SHP77 treated with DMSO at 0.1 percent for 48 hours (cell line): ENCODE results near the gene ENKD1.

Experiments used
- DNase-seq: peaks from one replicate; lab custom pipeline; 2025; lab: John Stamatoyannopoulos, UW

Gene ENKD1

DNA sequence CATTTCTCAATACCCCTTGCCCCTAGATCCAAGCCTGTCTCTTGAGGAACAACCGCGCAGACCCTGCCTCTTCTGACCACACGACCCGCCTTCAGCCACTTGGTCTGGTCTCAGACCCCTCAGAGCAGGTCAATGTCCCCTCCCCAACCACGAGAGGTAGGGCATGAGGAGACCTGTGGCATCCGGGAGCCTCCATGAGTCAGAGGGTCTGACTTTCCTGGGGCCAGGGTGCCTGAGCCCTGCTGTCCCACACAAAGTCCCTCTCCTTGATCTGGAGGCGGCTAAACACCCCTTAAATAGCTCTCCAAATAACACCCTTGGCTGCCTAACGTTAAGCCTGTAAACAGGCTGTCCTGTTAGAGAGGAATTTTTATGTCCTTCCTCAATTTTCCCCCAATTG is 16.5 kb downstream of the ENKD1 start:
- DNase-seq: no peak

DNA sequence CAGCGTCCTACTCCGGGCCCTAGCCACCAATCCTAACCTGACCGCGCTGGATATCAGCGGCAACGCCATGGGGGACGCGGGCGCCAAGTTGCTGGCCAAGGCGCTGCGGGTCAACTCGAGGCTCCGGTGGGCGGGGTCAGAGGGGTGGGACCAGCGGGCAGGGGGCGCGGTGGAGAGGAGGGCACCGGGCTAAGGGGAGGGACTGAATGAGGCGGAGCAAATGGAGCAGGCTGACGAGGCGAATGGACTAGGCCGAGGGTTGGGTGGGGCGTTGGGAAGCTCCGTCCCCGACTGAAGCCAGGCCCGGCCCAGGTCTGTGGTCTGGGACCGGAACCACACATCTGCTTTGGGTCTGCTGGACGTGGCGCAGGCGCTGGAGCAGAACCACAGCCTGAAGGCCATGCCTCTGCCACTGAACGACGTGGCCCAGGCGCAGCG is 17.0 kb downstream of the ENKD1 start:
- no peak for DNase-seq

DNA sequence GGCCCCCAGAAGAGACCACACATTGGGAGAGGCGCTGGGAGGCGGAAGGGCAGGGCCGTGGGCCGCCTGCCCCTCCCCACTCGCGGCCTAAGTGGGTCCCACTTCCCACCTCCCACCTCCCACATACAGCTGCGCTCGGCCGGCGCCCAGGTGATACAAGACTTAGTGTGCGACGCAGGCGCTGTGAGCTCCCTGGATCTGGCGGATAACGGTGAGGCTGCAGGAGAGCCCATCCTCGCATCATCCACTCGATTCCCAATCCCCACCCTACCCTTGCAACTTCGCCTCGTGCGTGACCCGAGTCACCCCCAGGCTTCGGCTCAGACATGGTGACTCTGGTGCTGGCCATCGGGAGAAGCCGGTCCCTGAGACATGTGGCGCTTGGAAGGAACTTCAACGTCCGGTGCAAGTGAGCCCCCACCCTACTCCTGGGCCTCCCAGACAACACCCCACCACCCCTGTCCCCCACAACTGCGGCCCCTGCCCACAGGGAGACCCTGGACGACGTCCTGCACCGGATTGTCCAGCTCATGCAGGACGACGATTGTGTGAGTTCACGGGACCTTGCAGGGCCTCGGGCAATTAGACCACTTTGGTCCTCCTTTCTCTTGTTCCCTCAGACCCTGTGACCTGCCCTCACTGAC is 17.7 kb downstream of the ENKD1 start:
- DNase-seq: no peak

DNA sequence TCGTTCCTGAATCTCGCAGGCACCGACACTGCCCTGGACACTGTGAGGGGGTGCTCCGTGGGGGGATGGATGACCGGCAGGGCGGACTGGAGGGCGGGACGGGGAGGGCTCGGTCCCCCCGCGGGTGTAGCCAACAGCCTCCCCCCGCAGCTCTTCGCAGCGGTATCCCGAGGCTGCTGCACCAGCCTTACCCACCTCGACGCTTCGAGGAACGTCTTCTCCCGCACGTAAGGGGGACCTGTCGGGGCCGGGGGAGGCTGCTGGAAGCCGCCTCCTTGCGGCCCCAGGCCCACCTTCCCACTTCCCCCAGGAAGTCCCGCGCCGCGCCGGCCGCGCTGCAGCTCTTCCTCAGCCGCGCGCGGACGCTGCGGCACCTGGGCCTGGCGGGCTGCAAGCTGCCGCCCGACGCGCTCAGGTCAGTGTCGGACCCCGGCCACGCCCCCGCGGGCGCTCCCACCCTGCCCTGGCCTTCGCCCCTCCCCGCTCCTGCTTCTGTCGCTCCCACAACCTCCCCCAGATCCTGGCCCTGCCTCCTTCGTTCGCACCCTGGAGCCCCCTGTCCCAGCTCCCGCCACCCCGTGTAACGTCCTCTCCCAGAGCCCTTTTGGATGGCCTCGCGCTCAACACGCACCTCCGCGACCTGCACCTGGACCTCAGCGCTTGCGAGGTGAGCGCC is 18.3 kb downstream of the ENKD1 start:
- DNase-seq: no peak

DNA sequence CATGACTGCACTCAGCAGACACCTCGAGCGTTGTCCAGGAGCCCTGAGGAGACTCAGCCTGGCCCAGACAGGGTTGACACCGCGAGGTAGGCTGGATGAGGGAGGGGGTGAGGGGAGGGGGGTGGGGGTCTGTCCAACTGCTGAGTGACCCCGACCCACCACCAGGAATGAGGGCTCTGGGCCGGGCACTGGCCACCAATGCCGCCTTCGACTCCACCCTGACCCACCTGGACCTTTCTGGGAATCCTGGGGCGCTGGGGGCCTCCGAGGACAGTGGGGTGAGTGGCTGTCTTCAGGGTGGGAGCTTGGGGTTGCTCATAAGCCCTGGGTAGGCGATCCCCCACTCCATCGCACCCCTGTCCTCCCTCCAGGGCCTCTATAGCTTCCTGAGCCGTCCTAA is 18.9 kb downstream of the ENKD1 start:
- no peak for DNase-seq

DNA sequence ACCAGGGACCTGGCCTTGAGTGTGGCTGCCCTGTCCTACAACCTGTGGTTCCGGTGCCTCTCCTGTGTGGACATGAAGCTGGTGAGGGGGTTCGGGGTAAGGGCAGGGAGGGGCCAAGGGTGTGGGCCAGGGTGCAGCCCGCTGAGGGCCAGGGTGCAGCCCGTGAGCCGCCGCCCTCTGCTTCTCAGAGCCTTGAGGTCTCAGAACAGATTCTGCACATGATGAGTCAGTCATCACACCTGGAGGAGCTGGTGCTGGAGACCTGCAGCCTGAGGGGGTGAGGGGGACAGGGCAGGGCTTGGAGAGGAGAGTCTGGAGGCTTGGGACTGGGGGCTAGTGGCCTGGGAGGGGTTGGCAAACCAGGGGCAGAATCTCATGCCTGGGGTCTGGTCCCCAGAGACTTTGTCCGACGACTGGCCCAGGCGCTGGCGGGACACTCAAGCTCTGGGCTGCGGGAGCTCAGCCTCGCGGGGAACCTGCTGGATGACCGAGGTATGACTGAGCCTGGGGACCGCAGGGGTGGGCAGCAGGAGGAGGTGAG is 19.4 kb downstream of the ENKD1 start:
- no peak for DNase-seq

DNA sequence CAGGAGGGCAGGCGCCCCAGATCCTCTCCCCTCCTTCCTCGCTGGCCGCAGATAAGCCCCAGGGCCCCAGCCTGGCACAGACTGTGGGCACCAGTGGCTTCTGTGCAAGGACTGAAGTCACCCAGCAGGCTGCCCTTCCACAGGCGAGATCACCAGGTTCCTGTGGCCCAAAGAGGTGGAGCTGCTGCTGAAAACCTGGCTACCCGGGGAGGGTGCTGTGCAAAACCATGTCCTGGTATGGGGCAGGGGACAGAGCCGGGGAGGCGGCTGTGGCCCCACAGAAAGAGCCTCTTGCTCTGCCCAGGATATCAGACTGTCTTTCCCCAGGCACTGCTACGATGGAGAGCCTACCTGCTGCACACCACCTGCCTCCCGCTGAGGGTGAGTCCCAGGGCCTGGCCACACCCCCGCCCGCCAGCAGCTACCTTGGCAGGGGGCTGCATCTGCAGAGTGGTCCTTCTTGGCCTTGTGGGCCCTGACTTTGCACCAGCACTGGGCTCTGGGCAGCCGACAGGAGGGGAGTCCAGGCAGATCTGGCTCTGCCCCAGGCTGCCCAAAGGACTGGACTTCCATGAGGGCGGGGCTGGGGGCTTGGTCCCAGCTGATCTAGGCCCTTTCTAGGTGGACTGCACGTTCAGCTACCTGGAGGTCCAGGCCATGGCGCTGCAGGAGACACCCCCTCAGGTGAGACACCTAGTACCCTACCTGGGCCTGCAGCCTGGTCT is 21.0 kb downstream of the ENKD1 start:
- no peak for DNase-seq

DNA sequence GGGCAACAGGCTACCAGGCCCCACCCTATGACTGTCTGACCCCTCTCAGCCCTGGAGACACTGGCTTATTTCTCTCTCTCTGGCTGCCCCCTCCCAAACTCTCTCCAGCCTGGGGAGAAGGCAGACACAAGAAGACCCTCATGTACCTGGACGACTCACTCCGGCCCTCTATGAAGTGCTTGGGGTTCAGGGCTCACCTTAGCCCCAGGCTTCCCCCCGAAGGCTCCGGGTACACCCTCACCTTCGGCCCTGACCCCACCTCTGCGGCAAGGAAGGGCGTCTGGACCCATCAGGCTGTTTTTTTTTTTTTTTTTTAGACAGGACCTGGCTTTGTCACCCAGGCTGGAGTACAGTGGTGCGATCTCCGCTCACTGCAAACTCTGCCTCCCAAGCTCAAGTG is 22.5 kb downstream of the ENKD1 start:
- DNase-seq: no peak

DNA sequence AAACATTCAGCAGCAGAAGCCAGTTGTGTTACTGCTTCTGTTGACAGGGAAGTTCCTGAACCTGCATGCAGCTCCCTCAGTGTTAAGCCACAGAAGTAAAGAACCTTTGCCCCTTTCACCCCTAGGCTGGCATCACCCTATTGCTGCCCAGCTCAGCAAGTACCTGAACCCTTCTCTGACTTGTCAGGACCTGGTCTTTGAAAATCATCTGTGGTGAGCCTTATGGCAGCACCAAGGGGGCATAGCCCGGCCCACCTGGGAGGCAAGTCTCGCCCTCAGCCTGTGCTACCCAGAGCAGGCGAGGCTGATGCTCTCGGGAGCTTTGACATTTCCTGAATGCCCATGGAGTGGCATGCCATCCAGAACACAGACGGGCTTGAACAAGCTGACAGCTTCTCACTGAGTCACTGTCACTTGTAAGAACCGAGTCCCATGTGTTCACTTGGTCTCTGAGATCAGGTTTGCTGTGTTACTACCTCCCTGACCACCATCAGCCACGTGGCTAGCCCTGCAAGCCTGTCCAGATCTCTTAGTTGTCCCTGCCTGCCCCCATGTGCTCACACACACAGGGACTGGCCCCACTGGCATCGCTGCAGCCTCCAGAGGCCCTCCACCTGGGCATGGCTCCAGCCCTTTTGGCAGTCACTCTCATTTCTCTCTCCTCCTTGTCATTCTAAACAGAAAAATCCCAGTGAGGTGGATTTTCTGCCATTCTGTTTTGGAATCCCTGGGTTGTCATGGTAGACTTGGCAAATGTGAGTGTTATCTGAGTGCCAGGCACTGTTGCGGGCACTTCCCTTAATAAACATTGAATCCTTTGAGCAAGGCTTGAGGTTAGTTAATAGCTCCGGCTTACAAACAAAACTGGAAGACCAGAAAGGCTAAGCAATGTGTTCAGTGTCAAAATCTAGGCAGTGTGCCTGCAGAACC is 24.5 kb downstream of the ENKD1 start:
- no peak for DNase-seq

DNA sequence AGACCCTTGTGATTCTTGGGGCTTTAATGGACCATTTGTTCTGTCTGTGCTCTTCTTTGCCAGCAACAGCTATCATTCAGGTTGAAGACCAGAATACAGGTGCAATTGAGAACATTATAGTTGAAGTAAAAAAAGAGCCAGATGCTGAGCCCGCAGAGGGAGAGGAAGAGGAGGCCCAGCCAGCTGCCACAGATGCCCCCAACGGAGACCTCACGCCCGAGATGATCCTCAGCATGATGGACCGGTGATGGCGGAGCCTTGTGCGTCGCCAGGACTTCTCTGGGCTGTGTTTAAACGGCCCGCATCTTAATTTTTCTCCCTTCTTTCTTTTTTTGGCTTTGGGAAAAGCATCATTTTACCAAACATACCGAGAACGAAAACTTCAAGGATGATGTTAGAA is 28.9 kb downstream of the ENKD1 start:
- no peak for DNase-seq

DNA sequence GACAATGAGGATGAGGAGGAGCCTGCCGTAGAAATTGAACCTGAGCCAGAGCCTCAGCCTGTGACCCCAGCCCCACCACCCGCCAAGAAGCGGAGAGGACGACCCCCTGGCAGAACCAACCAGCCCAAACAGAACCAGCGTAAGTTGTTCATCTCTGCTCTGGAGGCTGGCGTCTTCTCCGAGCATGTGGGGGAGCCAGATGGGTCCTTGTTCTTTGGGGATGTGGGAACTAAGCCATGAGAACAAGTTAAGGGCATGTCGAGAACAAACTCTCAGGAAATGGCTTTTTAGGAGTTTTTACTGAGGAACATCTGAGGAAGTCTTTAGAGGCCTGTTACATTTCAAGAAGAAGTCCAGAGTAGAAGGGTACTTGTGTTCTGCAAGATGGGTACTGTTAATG is 29.8 kb downstream of the ENKD1 start:
- DNase-seq: no peak

DNA sequence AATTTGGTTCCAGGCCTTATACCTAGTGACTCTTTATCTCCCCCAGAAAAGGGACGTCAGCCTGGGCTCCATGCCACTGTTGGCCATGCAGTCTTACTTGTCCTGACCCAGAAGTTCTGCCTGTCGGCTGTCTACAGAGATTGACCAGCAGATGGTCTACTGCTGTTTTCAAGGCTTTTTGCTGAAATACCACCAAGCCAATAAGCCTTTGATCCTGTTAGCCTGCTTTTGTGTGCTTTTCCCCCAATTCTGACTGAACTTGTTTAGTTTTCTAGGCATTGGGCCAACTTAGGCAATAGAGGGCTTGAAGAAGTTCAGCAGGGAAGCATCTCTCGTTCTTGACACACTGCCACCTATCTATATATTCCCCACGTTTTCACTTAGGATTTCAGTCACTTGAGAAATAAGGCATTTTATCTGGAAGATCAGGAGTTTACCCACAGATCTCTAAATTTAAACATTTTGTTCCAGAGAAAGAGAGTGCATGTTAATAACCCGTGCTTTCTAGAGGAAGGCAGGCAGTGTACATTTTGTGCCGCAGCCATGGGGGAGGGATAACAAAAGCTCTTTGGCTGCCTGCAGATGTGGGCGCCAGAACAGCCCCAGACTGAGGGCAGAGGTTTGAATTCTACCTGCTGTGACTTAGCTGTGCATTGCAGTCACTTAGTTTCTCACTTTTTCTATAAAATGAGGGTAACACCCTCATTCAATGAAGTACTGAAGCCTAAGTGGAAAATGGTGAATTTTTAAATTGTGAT is 34.0 kb downstream of the ENKD1 start:
- DNase-seq: no peak

DNA sequence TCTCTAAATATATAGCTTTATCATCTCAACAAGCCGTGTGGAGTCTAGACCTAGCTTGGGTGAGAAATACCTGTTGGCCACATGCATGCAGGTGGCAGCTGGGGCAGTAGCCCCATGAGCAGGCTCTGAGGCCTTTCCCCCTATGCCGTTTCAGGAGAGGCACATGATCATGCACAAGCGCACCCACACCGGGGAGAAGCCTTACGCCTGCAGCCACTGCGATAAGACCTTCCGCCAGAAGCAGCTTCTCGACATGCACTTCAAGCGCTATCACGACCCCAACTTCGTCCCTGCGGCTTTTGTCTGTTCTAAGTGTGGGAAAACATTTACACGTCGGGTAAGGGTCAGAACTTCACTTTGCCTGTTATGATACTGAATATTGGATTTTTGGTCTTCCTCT is 38.3 kb downstream of the ENKD1 start:
- no peak for DNase-seq

DNA sequence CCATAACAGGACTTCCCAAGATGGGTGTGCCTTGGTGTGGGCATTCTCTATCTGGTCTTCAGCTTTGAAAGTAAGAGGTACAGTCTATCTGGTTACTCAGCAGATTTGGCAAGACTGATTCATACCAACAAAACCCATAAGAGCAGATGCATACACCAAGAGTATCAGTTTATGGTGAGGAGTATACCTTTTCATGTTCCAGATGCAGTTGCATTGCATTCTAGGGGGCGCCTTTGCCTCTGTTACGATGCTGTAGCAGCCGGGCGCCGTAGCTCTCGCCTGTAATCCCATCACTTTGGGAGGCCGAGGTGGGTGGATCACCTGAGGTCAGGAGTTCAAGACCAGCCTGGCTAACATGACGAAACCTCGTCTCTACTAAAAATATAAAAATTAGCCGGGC is 52.7 kb downstream of the ENKD1 start:
- no peak for DNase-seq
